Measurements from ENCODE around the gene IL21R.

The IL21R gene

DNA sequence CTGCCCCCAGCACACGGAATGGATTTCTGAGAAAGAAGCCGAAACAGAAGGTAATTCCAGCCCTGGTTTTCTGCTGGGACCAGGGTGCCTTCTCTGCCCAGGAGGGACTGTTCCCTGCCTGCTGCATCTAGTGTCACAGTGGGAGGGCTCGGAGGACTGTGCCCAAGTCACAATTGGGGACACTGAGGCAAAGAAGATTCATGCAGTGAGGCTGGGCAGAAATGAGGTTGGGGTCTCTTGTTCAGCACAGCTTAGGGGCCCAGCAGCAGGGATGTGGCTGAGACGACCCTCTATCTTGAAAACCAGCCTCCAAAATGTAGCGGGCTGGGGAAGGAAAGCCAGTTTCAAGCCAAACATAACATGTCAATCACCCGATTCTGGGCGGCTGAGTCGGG, 592 bp downstream of the IL21R start:
- TF ChIP-seq POLR2AphosphoS5 (IDR thresholded peaks at IDR 0.05; ENCODE audit: low read depth, low read length) (no peak), SIN3A (IDR thresholded peaks at IDR 0.05; ENCODE audit: borderline replicate concordance, insufficient read depth, low read length) (no peak), FOXP2 (optimal IDR thresholded peaks at IDR 0.05; ENCODE audit: borderline replicate concordance, extremely low read depth, extremely low read length, insufficient read depth) (no peak), TAF1 (IDR thresholded peaks at IDR 0.05; ENCODE audit: borderline replicate concordance, insufficient read depth, low read length) (no peak)
- TF ChIP-seq, protein P1, sequence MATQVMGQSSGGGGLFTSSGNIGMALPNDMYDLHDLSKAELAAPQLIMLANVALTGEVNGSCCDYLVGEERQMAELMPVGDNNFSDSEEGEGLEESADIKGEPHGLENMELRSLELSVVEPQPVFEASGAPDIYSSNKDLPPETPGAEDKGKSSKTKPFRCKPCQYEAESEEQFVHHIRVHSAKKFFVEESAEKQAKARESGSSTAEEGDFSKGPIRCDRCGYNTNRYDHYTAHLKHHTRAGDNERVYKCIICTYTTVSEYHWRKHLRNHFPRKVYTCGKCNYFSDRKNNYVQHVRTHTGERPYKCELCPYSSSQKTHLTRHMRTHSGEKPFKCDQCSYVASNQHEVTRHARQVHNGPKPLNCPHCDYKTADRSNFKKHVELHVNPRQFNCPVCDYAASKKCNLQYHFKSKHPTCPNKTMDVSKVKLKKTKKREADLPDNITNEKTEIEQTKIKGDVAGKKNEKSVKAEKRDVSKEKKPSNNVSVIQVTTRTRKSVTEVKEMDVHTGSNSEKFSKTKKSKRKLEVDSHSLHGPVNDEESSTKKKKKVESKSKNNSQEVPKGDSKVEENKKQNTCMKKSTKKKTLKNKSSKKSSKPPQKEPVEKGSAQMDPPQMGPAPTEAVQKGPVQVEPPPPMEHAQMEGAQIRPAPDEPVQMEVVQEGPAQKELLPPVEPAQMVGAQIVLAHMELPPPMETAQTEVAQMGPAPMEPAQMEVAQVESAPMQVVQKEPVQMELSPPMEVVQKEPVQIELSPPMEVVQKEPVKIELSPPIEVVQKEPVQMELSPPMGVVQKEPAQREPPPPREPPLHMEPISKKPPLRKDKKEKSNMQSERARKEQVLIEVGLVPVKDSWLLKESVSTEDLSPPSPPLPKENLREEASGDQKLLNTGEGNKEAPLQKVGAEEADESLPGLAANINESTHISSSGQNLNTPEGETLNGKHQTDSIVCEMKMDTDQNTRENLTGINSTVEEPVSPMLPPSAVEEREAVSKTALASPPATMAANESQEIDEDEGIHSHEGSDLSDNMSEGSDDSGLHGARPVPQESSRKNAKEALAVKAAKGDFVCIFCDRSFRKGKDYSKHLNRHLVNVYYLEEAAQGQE (IDR thresholded peaks at IDR 0.05; ENCODE audit: insufficient read depth in 1 of 2, low read depth in 2 of 2, low read length in 2 of 2) = no peak

DNA sequence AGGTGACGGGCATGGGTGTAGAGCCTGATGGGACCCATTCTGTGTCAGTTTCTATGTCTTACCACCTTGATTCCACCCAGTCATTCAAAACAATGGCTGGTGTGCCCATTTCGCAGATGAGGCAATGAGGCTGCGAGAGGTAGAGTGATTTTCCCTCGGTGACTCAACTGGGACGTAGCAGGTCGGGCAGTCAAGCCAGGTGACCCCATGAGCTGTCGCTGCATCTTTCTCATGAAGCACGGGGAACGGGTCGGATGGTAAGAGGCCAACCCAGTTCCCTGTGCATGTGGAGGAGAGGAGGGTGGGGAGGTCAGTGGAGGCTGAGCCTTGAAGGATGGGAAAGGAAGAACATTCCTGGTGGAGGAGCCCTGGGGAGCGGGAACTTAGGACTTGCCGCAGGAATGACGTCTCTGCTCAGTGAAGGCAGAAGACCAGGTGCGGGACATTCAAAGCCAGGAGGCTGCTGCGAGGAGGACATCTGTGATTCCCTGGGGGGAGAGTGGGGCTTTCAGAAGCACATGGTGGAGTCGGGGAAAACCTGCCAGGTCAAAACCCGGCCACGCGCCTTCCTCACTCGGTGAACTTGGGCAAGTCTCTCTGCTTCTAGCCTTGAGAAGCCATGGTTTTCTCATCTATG, 1.1 kb downstream of the IL21R start:
- TF ChIP-seq, protein P1 (IDR thresholded peaks at IDR 0.05; ENCODE audit: insufficient read depth in 1 of 2, low read depth in 2 of 2, low read length in 2 of 2) = no peak
- TF ChIP-seq TAF1 (IDR thresholded peaks at IDR 0.05; ENCODE audit: borderline replicate concordance, insufficient read depth, low read length) = no peak
- TF ChIP-seq POLR2AphosphoS5 (IDR thresholded peaks at IDR 0.05; ENCODE audit: low read depth, low read length) = no peak
- TF ChIP-seq SIN3A (IDR thresholded peaks at IDR 0.05; ENCODE audit: borderline replicate concordance, insufficient read depth, low read length) = no peak
- no peak for TF ChIP-seq FOXP2 (optimal IDR thresholded peaks at IDR 0.05; ENCODE audit: borderline replicate concordance, extremely low read depth, extremely low read length, insufficient read depth)

DNA sequence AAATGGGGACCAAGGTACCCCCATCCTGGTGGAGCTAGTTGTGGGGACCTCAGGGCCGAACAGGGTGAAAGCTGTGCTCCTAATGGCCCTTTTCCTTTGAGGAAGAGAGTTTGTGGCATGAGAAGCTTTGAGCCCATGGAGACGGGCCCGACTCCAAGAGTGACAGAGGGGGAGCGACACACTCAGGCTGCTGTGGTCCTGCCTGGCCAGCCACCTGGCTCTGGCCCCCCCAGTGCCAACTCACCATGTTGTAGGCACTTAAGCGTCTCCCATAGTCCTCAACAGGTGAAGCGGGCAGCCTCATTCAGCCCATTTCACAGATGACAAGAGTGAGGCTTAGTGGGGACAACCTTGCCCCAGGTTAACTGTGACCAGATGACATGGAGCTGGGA, 1.6 kb downstream of the IL21R start:
- no peak for TF ChIP-seq FOXP2 (optimal IDR thresholded peaks at IDR 0.05; ENCODE audit: borderline replicate concordance, extremely low read depth, extremely low read length, insufficient read depth)
- TF ChIP-seq, protein P1 (IDR thresholded peaks at IDR 0.05; ENCODE audit: insufficient read depth in 1 of 2, low read depth in 2 of 2, low read length in 2 of 2) = no peak
- TF ChIP-seq SIN3A (IDR thresholded peaks at IDR 0.05; ENCODE audit: borderline replicate concordance, insufficient read depth, low read length) = no peak
- TF ChIP-seq TAF1 (IDR thresholded peaks at IDR 0.05; ENCODE audit: borderline replicate concordance, insufficient read depth, low read length) = no peak
- TF ChIP-seq POLR2AphosphoS5 (IDR thresholded peaks at IDR 0.05; ENCODE audit: low read depth, low read length) = no peak

DNA sequence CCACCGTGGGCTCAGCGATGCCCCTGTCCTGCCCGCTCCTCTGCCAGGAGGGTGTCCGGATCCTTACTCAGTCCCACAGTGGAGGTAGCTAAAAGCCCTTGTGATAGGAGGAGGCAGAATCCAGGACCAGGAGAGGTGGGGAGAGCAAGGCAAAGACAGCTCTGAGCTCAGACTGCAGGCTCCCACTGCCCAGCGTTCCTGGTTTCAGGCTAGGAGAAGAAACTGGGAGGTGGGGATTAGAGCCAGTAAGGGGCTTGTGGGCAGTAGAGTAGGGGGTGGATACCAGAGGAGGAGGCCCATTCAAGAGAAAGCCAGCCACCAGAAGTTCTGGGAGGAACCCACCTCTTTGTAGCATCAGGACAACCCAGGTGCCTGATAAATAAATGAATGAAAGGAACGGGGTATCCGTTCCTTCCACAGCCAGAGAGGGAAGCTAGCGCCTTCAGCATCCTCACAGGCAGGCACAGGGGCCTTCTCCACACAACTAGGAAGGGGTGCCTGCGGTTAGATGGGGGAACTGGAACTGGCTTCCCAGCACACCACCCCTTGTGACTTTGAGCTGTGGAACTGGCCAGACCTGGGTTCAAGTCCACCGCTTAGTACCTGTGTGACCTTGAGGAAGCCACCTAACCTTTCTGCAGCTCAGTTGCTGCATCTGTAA, 2.3 kb downstream of the IL21R start:
- no peak for TF ChIP-seq TAF1 (IDR thresholded peaks at IDR 0.05; ENCODE audit: borderline replicate concordance, insufficient read depth, low read length)

DNA sequence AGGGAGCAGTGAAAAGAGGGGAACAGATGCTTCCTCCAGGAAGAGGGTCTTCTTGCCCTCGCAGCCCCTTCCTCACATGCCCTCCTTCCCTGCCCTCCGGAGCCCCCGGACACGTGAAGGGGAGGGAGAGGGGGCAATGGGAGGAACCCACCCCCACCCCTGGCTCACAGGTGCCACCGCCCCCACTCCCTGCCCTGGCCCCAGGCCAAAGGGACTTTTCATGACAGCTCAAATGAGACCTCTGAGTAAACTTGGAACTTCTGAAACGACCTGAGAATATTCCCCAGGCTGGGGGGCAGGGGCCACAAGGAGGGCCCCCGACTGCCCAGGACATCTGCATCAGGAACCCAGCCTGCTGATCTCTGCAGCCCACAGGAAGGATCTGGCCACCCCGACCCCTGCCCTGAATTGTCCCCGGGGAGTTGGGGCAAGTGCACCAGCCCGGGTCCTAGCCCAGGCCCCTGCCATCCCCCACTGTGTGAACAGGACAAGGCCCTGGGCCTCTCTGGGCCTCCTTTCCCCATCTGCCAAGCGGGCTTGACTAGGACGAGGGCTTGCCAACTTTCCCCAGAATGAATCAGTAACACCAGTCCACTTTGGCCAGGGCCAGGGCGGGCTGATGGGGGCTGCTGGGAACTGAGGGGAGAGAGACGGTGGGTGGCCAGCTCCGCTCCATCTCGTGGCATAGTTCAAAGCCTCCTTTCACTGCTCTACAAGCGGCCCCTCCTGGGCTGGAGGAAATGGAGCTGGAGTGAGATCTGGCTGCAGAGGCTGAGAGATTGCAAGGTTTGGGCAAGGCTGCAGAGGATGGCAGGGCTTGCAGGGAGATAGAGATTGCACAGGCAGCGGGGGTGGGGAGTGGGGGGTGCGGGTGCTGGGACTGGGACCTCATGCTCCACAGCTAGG, 3.8 kb downstream of the IL21R start:
- no peak for TF ChIP-seq SIN3A (IDR thresholded peaks at IDR 0.05; ENCODE audit: borderline replicate concordance, insufficient read depth, low read length)
- no peak for TF ChIP-seq FOXP2 (optimal IDR thresholded peaks at IDR 0.05; ENCODE audit: borderline replicate concordance, extremely low read depth, extremely low read length, insufficient read depth)
- TF ChIP-seq POLR2AphosphoS5 (IDR thresholded peaks at IDR 0.05; ENCODE audit: low read depth, low read length) = no peak
- no peak for TF ChIP-seq TAF1 (IDR thresholded peaks at IDR 0.05; ENCODE audit: borderline replicate concordance, insufficient read depth, low read length)
- TF ChIP-seq, protein P1 (IDR thresholded peaks at IDR 0.05; ENCODE audit: insufficient read depth in 1 of 2, low read depth in 2 of 2, low read length in 2 of 2) = no peak

All from PFSK-1 (cell line).